ENCODE data around the gene C1orf21.

GRCh38 chr1:184646178-184646701, 259.4 kb downstream of the C1orf21 start:
- TF ChIP-seq CTCF (IDR thresholded peaks at IDR 0.05 in 4 of 5, conservative IDR thresholded peaks at IDR 0.05 in 1 of 5), result no peak
- no peak for TF ChIP-seq POLR2A (IDR thresholded peaks at IDR 0.05)

Data from gastrocnemius medialis (tissue), 4 donors.